Left ventricle myocardium inferior (tissue), 1 donor: Measurements from ENCODE around the gene CEP57. TPM values are rescaled to one million over a fixed set of nuclear protein-coding genes. Genes with fewer than 3 reads are reported as not detected.
A peak's percentile ranks its signal among the peaks of the same experiment; 100 is the strongest.

Source experiments
- DNase-seq: peaks from one replicate; pipeline ENCODE4 v3.0.0-alpha.2; 2020
- H3K27ac ChIP-seq: fragments of 200-600 bp; replicated peaks from 2 replicates; pipeline ENCODE4 v1.8.0; 2021
- H3K27me3 ChIP-seq: fragments of 200-600 bp; 2 replicates; pipeline ENCODE4 v1.8.0; 2021; ENCODE audit warnings: low read depth
- H3K36me3 ChIP-seq: fragments of 200-600 bp; 2 replicates; pipeline ENCODE4 v1.8.0; 2021
- H3K4me1 ChIP-seq: fragments of 200-600 bp; 2 replicates; pipeline ENCODE4 v1.8.0; 2021
- H3K4me3 ChIP-seq: fragments of 200-600 bp; 2 replicates; pipeline ENCODE4 v1.8.0; 2021; ENCODE audit warnings: mild to moderate bottlenecking, moderate library complexity
- H3K9me3 ChIP-seq: fragments of 200-600 bp; replicated peaks from 2 replicates; pipeline ENCODE4 v1.8.0; 2021
- CTCF ChIP-seq: fragments of 200-600 bp; IDR thresholded peaks from 2 replicates; pipeline ENCODE4 v1.8.0; 2021; ENCODE audit warnings: antibody characterized with exemption, mild to moderate bottlenecking, borderline replicate concordance
- intact Hi-C: fragments of 100-400 bp; cut with micrococcal nuclease; formaldehyde crosslinking; loops from one replicate; pipeline ENCODE4 v1.11.0; 2022
- total RNA-seq: library from RNA; stranded (reverse); fragmentation: NEBNext Ultra II Directional; extraction: Animal tissue kit (Norgen Biotek cat#: 25700); gene quantifications from one replicate; pipeline ENCODE4 v1.2.1, GENCODE V29; 2021
- donor health status: DM: no; HTN: yes; CAD: no; lungs with severe emphysema.

CEP57 gene
- total RNA-seq, 1 donor from 2014 or later: 22.2 TPM

GRCh38 chr11:95791709-95792033, 1.4 kb downstream of the CEP57 start:
- no peak for TF ChIP-seq CTCF
- no peak for DNase-seq
- Histone ChIP-seq H3K9me3 (no peaks in the 10 kb centered on the region), H3K4me1 (peaks cover 50% of the 10 kb centered on the region), H3K27ac (no peak overlapping the region), H3K36me3 (peaks cover 11% of the 10 kb centered on the region), H3K27me3 (no peaks in the 10 kb centered on the region), H3K4me3 (peak overlapping the region; percentile 87)
- intact Hi-C loops: no loop called here

- no peak for TF ChIP-seq CTCF
- Histone ChIP-seq H3K36me3 (peaks cover 6% of the 10 kb centered on the region), H3K27ac (no peak overlapping the region), H3K27me3 (no peaks in the 10 kb centered on the region), H3K4me1 (peaks cover 50% of the 10 kb centered on the region), H3K9me3 (no peaks in the 10 kb centered on the region), H3K4me3 (no peak overlapping the region)
- DNase-seq: no peak
- intact Hi-C loops: no loop called here
Measured at GRCh38 chr11:95792200-95792599, 1.9 kb downstream of the CEP57 start.

- TF ChIP-seq CTCF: no peak
- Histone ChIP-seq H3K4me1 (peaks cover 50% of the 10 kb centered on the region), H3K27me3 (no peaks in the 10 kb centered on the region), H3K27ac (no peak overlapping the region), H3K36me3 (peaks cover under 1% of the 10 kb centered on the region), H3K4me3 (no peak overlapping the region), H3K9me3 (no peaks in the 10 kb centered on the region)
- no peak for DNase-seq
- intact Hi-C loops: no loop called here
Measured at GRCh38 chr11:95792700-95793099, 2.4 kb downstream of the CEP57 start.

GRCh38 chr11:95793116-95793515, 2.8 kb downstream of the CEP57 start:
- intact Hi-C loops: no loop called here
- TF ChIP-seq CTCF: no peak
- DNase-seq: no peak
- Histone ChIP-seq H3K9me3 (no peaks in the 10 kb centered on the region), H3K4me1 (peaks cover 46% of the 10 kb centered on the region), H3K27me3 (no peaks in the 10 kb centered on the region), H3K27ac (no peak overlapping the region), H3K4me3 (no peak overlapping the region), H3K36me3 (no peaks in the 10 kb centered on the region)

GRCh38 chr11:95794086-95794485, 3.8 kb downstream of the CEP57 start:
- H3K27ac ChIP-seq: no peak overlapping the region
- DNase-seq: no peak
- intact Hi-C loops: no loop called here
- H3K4me3 ChIP-seq: no peak overlapping the region
- no peaks in the 10 kb centered on the region for H3K27me3 ChIP-seq
- no peak for TF ChIP-seq CTCF
- peaks cover under 1% of the 10 kb centered on the region for H3K36me3 ChIP-seq
- peaks cover 36% of the 10 kb centered on the region for H3K4me1 ChIP-seq
- H3K9me3 ChIP-seq: no peaks in the 10 kb centered on the region
